A673 (cell line): ENCODE data around the gene FMN2. TPM values are rescaled to one million over a fixed set of nuclear protein-coding genes. Genes with fewer than 3 reads are reported as not detected.

Experiments used
- BruUV-seq: library from RNA; stranded (reverse); fragments of 400-500 nt; replicated peaks from 2 replicates; lab custom pipeline; 2021; lab: Mats Ljungman, UMichigan
- CTCF ChIA-PET: fragments of 300-600 bp; sonication (Branson Sonifier 250); formaldehyde crosslinking; loops from one replicate; lab custom pipeline; 2022; ENCODE audit warnings: antibody characterized with exemption; lab: Charles Lee
- POLR2A ChIA-PET: fragments of 300-600 bp; sonication (Branson Sonifier 250); formaldehyde crosslinking; loops from one replicate; lab custom pipeline; 2022; ENCODE audit warnings: antibody characterized with exemption; ENCODE audit not compliant: low non-redundant PET; lab: Charles Lee
- DNase-seq: peaks from one replicate; pipeline ENCODE4 v3.0.0-alpha.2; 2015; ENCODE audit warnings: low spot score
- H3K27ac ChIP-seq: fragments of 200-600 bp; sonication (generic); 2 replicates; pipeline ENCODE4 v1.5.1; 2016; ENCODE audit warnings: mixed run types, low read depth, mild to moderate bottlenecking, mixed read lengths, antibody characterized with exemption, low read length; ENCODE audit not compliant: poor library complexity, severe bottlenecking
- H3K27me3 ChIP-seq: fragments of 200-600 bp; sonication (generic); replicated peaks from 2 replicates; pipeline ENCODE4 v1.6.1; 2017; ENCODE audit warnings: mixed run types, low read depth, mild to moderate bottlenecking, mixed read lengths, antibody characterized with exemption, low read length; ENCODE audit not compliant: insufficient read depth, poor library complexity
- H3K36me3 ChIP-seq: fragments of 200-600 bp; sonication (generic); 2 replicates; pipeline ENCODE4 v1.6.1; 2016; ENCODE audit warnings: mixed run types, mild to moderate bottlenecking, mixed read lengths, antibody characterized with exemption, low read length; ENCODE audit not compliant: insufficient read depth, poor library complexity, severe bottlenecking
- H3K4me1 ChIP-seq: fragments of 200-600 bp; sonication (generic); 2 replicates; pipeline ENCODE4 v1.6.1; 2017; ENCODE audit warnings: mixed run types, mild to moderate bottlenecking, mixed read lengths, antibody characterized with exemption, low read length; ENCODE audit not compliant: insufficient read depth, poor library complexity, severe bottlenecking
- H3K4me3 ChIP-seq: fragments of 200-600 bp; sonication (generic); 2 replicates; pipeline ENCODE4 v1.5.1; 2016; ENCODE audit warnings: low read depth, mixed run types, mild to moderate bottlenecking, mixed read lengths, low read length; ENCODE audit not compliant: poor library complexity, severe bottlenecking
- H3K9me3 ChIP-seq: fragments of 200-600 bp; sonication (generic); 2 replicates; pipeline ENCODE4 v1.6.1; 2016; ENCODE audit warnings: mixed run types, low read depth, mild to moderate bottlenecking, mixed read lengths, antibody characterized with exemption, low read length; ENCODE audit not compliant: poor library complexity, severe bottlenecking
- CTCF ChIP-seq: fragments of 300-800, 200-600 bp; sonication (generic); conservative IDR thresholded peaks from 2 replicates; pipeline ENCODE4 v1.5.1; 2017; ENCODE audit warnings: low read depth, mild to moderate bottlenecking, antibody characterized with exemption, low read length, moderate library complexity, mixed read lengths
- EZH2 ChIP-seq: fragments of 200-600 bp; sonication (generic); IDR thresholded peaks from 2 replicates; pipeline ENCODE4 v1.6.1; 2017; ENCODE audit warnings: borderline replicate concordance, low read depth, mild to moderate bottlenecking, mixed read lengths, antibody characterized with exemption, low read length; ENCODE audit not compliant: poor library complexity, severe bottlenecking
- intact Hi-C: fragments of 100-400 bp; cut with micrococcal nuclease; formaldehyde crosslinking; loops from one replicate; pipeline ENCODE4 v1.10.0; 2022; ENCODE audit not compliant: unreplicated experiment
- total RNA-seq: library from RNA; stranded (reverse); gene quantifications from 2 replicates; pipeline ENCODE4 v1.2.3, GENCODE V29; 2021

FMN2 gene
- total RNA-seq, 1 experiment from 2014 or later: not detected

- no TSS peak for BruUV-seq
- no peak for TF ChIP-seq EZH2
- TF ChIP-seq CTCF: no peak
- ChIA-PET POLR2A (no interaction called here), CTCF (no interaction called here)
- no peaks in the 10 kb centered on the region for H3K36me3 ChIP-seq
- no peaks in the 10 kb centered on the region for H3K27me3 ChIP-seq
- no peaks in the 10 kb centered on the region for H3K9me3 ChIP-seq
- H3K4me1 ChIP-seq: no peaks in the 10 kb centered on the region
- intact Hi-C loops: no loop called here
- no peak overlapping the region for H3K27ac ChIP-seq
- H3K4me3 ChIP-seq: no peak overlapping the region
- no peak for DNase-seq
These were observed 393.2 kb downstream of the FMN2 start for GRCh38 chr1:240484804-240485443.

DNA sequence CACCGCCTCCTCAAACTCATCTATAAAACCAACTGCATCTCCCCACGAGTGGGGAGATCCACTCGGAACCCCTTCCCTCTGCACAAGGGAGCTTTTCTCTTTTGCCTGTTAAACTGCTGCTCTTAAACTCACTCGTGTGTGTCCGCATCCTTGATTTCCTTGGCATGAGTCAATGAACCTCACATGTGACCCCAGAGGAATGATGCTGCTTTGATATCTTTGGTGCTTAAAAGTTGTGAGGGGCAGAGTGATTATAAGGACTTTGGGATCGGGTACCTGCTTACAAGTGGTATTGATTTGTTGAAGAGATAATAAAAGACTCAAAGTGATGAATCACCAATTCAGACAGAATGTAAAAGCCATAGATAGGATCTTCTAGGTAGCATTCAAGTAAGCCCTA, 394.9 kb downstream of the FMN2 start:
- Histone ChIP-seq H3K36me3 (no peaks in the 10 kb centered on the region), H3K27ac (no peak overlapping the region), H3K27me3 (no peaks in the 10 kb centered on the region), H3K9me3 (no peaks in the 10 kb centered on the region), H3K4me1 (no peaks in the 10 kb centered on the region), H3K4me3 (no peak overlapping the region)
- ChIA-PET CTCF (no interaction called here), POLR2A (no interaction called here)
- no TSS peak for BruUV-seq
- DNase-seq: no peak
- no peak for TF ChIP-seq CTCF
- no peak for TF ChIP-seq EZH2
- intact Hi-C loops: no loop called here

- Histone ChIP-seq H3K27me3 (no peaks in the 10 kb centered on the region), H3K36me3 (no peaks in the 10 kb centered on the region), H3K4me1 (no peaks in the 10 kb centered on the region), H3K27ac (no peak overlapping the region), H3K4me3 (no peak overlapping the region), H3K9me3 (no peaks in the 10 kb centered on the region)
- ChIA-PET CTCF (no interaction called here), POLR2A (no interaction called here)
- intact Hi-C loops: no loop called here
- BruUV-seq: no TSS peak
- DNase-seq: no peak
- no peak for TF ChIP-seq CTCF
- no peak for TF ChIP-seq EZH2
These were observed 395.8 kb downstream of the FMN2 start for GRCh38 chr1:240487493-240487892.
